PC-9 (cell line): ENCODE data around the gene ARIH1. TPM values are rescaled to one million over a fixed set of nuclear protein-coding genes. Genes with fewer than 3 reads are reported as not detected.

Experiments used
- BruUV-seq: library from RNA; stranded (reverse); fragments of 400-500 nt; replicated peaks from 2 replicates; lab custom pipeline; 2021; lab: Mats Ljungman, UMichigan
- CTCF ChIA-PET: fragments of 300-600 bp; sonication (Branson Sonifier 250); formaldehyde crosslinking; loops from one replicate; lab custom pipeline; 2022; ENCODE audit warnings: antibody characterized with exemption; lab: Charles Lee
- POLR2A ChIA-PET: fragments of 300-600 bp; sonication (Branson Sonifier 250); formaldehyde crosslinking; loops from one replicate; lab custom pipeline; 2022; ENCODE audit warnings: antibody characterized with exemption; ENCODE audit not compliant: unreplicated experiment; lab: Charles Lee
- DNase-seq, 2 experiments: peaks; one replicate each; pipeline versions ENCODE4 v3.0.0 to v3.0.0-alpha.2; 2015 to 2022; ENCODE audit warnings: mixed read lengths in 1 of 2
- H2AFZ ChIP-seq: fragments of 200-600 bp; sonication (generic); 2 replicates; pipeline ENCODE4 v1.8.1; 2017; ENCODE audit warnings: antibody characterized with exemption
- H3F3A ChIP-seq: fragments of 200-600 bp; sonication (generic); 2 replicates; pipeline ENCODE4 v1.8.1; 2017; ENCODE audit warnings: antibody characterized with exemption, mild to moderate bottlenecking, low read depth; ENCODE audit not compliant: insufficient read depth
- H3K27ac ChIP-seq: fragments of 200-600 bp; sonication (generic); 2 replicates; pipeline ENCODE4 v1.6.1; 2016; ENCODE audit warnings: mixed run types
- H3K27me3 ChIP-seq: fragments of 200-600 bp; sonication (generic); 2 replicates; pipeline ENCODE4 v1.6.1; 2016; ENCODE audit warnings: low read depth, mixed run types; ENCODE audit not compliant: insufficient read depth
- H3K36me3 ChIP-seq: fragments of 200-600 bp; sonication (generic); 2 replicates; pipeline ENCODE4 v1.6.1; 2016; ENCODE audit warnings: low read depth, mixed run types
- H3K4me1 ChIP-seq: fragments of 200-600 bp; sonication (generic); replicated peaks from 2 replicates; pipeline ENCODE4 v1.6.1; 2016; ENCODE audit warnings: mixed run types; ENCODE audit not compliant: insufficient read depth
- H3K4me2 ChIP-seq: fragments of 200-600 bp; sonication (generic); 2 replicates; pipeline ENCODE4 v1.6.1; 2017; ENCODE audit warnings: mixed run types
- H3K4me3 ChIP-seq: fragments of 200-600 bp; sonication (generic); 2 replicates; pipeline ENCODE4 v1.6.1; 2016; ENCODE audit warnings: mixed run types
- H3K79me2 ChIP-seq: fragments of 200-600 bp; sonication (generic); 2 replicates; pipeline ENCODE4 v1.6.1; 2017; ENCODE audit warnings: low read depth, mixed run types
- H3K9me2 ChIP-seq: fragments of 200-600 bp; sonication (generic); 2 replicates; pipeline ENCODE4 v1.8.1; 2017; ENCODE audit warnings: mild to moderate bottlenecking; ENCODE audit not compliant: insufficient read depth
- H3K9me3 ChIP-seq: fragments of 200-600 bp; sonication (generic); 2 replicates; pipeline ENCODE4 v1.8.1; 2016; ENCODE audit warnings: low read depth; ENCODE audit not compliant: insufficient read depth
- H4K20me1 ChIP-seq: fragments of 200-600 bp; sonication (generic); 2 replicates; pipeline ENCODE4 v1.8.1; 2017; ENCODE audit not compliant: insufficient read depth
- CTCF ChIP-seq: fragments of 200-600 bp; sonication (generic); conservative IDR thresholded peaks from 2 replicates; pipeline ENCODE4 v1.6.1; 2017; ENCODE audit warnings: mixed run types, antibody characterized with exemption, mild to moderate bottlenecking, moderate library complexity
- EZH2 ChIP-seq: fragments of 200-600 bp; sonication (generic); IDR thresholded peaks from 2 replicates; pipeline ENCODE4 v1.8.0; 2017; ENCODE audit warnings: antibody characterized with exemption, low read depth
- intact Hi-C: fragments of 100-400 bp; cut with micrococcal nuclease; formaldehyde crosslinking; loops from one replicate; pipeline ENCODE4 v1.10.0; 2022; ENCODE audit not compliant: unreplicated experiment
- total RNA-seq: library from RNA; stranded (reverse); gene quantifications from 2 replicates; pipeline ENCODE4 v1.2.3, GENCODE V29; 2021

The ARIH1 gene
- total RNA-seq, 1 experiment from 2014 or later = 144 TPM

GRCh38 chr15:72481015-72481659, 7.0 kb downstream of the ARIH1 start:
- ChIA-PET CTCF (no interaction called here), POLR2A (no interaction called here)
- peaks cover 9% of the 10 kb centered on the region; the same call in 1 of the 2 replicates for H3F3A ChIP-seq
- no peak overlapping the region for H3K4me2 ChIP-seq
- H3K79me2 ChIP-seq = peaks cover 100% of the 10 kb centered on the region
- peaks cover 14% of the 10 kb centered on the region for H3K4me1 ChIP-seq
- H3K36me3 ChIP-seq = peaks cover 32% of the 10 kb centered on the region
- no peak overlapping the region for H3K4me3 ChIP-seq
- no peak overlapping the region for H3K27ac ChIP-seq
- peaks cover 98% of the 10 kb centered on the region for H4K20me1 ChIP-seq
- H3K9me3 ChIP-seq = no peaks in the 10 kb centered on the region
- no peaks in the 10 kb centered on the region for H3K9me2 ChIP-seq
- TF ChIP-seq CTCF (no peak), EZH2 (no peak)
- H3K27me3 ChIP-seq = no peaks in the 10 kb centered on the region
- no peak overlapping the region for H2AFZ ChIP-seq
- no peak for DNase-seq
- intact Hi-C loops = no loop called here
- no TSS peak for BruUV-seq

GRCh38 chr15:72482275-72482674, 8.1 kb downstream of the ARIH1 start:
- H3K36me3 ChIP-seq = peaks cover 23% of the 10 kb centered on the region

GRCh38 chr15:72483279-72483678, 9.1 kb downstream of the ARIH1 start:
- peaks cover 97% of the 10 kb centered on the region for H4K20me1 ChIP-seq
- intact Hi-C loops = no loop called here
- H3K9me3 ChIP-seq = no peaks in the 10 kb centered on the region
- peaks cover 15% of the 10 kb centered on the region for H3K36me3 ChIP-seq
- no peak overlapping the region for H2AFZ ChIP-seq
- POLR2A ChIA-PET = interaction anchor here (0.6 kb wide), 1 partner anchor 440 kb away, joined by 5 read pairs; no protein-coding TSS in a partner anchor
- CTCF ChIA-PET = no interaction called here
- no peak overlapping the region for H3K4me2 ChIP-seq
- peaks cover 6% of the 10 kb centered on the region; the same call in 1 of the 2 replicates for H3K4me1 ChIP-seq
- no peak for DNase-seq
- peaks cover 100% of the 10 kb centered on the region for H3K79me2 ChIP-seq
- H3F3A ChIP-seq = 0 out of 2 replicates have a peak, but pooled peaks cover 4% of the 10 kb centered on the region
- no TSS peak for BruUV-seq
- no peaks in the 10 kb centered on the region for H3K27me3 ChIP-seq
- no peak overlapping the region for H3K4me3 ChIP-seq
- H3K9me2 ChIP-seq = no peaks in the 10 kb centered on the region
- no peak overlapping the region for H3K27ac ChIP-seq
- TF ChIP-seq EZH2 (no peak), CTCF (no peak)

More at GRCh38 chr15:72482275-72482674, 8.1 kb downstream of the ARIH1 start:
- intact Hi-C loops = no loop called here
- BruUV-seq = no TSS peak
- Histone ChIP-seq H3F3A (0 out of 2 replicates have a peak, but pooled peaks cover 4% of the 10 kb centered on the region), H3K27me3 (no peaks in the 10 kb centered on the region), H3K4me2 (no peak overlapping the region), H3K4me1 (peaks cover 6% of the 10 kb centered on the region; the same call in 1 of the 2 replicates), H3K27ac (no peak overlapping the region), H3K9me3 (no peaks in the 10 kb centered on the region), H3K9me2 (no peaks in the 10 kb centered on the region), H4K20me1 (peaks cover 98% of the 10 kb centered on the region), H3K4me3 (no peak overlapping the region), H2AFZ (no peak overlapping the region), H3K79me2 (peaks cover 100% of the 10 kb centered on the region)
- CTCF ChIA-PET = interaction anchor here (0.6 kb wide), 1 partner anchor 38 kb away, joined by 3 read pairs; no protein-coding TSS in a partner anchor
- no peak for DNase-seq
- POLR2A ChIA-PET = no interaction called here
- no peak for TF ChIP-seq CTCF
- no peak for TF ChIP-seq EZH2
